WTC11 (cell line): ENCODE results near the gene UNC13C. TPM values are rescaled to one million over a fixed set of nuclear protein-coding genes. Genes with fewer than 3 reads are reported as not detected.

ENCODE experiments used
- ATAC-seq: fragments of 200-7000 bp; cut with Tn5 transposase; 2 replicates; pipeline ENCODE4 v1.10.0; 2021; ENCODE audit warnings: mild to moderate bottlenecking, moderate library complexity
- CTCF ChIA-PET: fragments of 300-600 bp; sonication (Branson Sonifier 250); formaldehyde crosslinking; loops from one replicate; lab custom pipeline; 2021; ENCODE audit warnings: antibody characterized with exemption; lab: Charles Lee
- POLR2A ChIA-PET: fragments of 350-600 bp; sonication (Branson Sonifier 250); formaldehyde crosslinking; loops from one replicate; lab custom pipeline; 2021; ENCODE audit warnings: antibody characterized with exemption; lab: Charles Lee
- DNase-seq: peaks from one replicate; pipeline ENCODE4 v3.0.0; 2021; ENCODE audit warnings: low spot score
- H3K27ac Mint-ChIP-seq: 2 replicates; pipeline ENCODE4 v1.8.0; 2021; ENCODE audit warnings: mixed read lengths
- H3K27me3 Mint-ChIP-seq: 2 replicates; pipeline ENCODE4 v1.8.0; 2021; ENCODE audit warnings: low read depth, mild to moderate bottlenecking, moderate library complexity, mixed read lengths
- H3K36me3 Mint-ChIP-seq: 2 replicates; pipeline ENCODE4 v1.8.0; 2021; ENCODE audit warnings: mixed read lengths
- H3K4me1 Mint-ChIP-seq: 2 replicates; pipeline ENCODE4 v1.8.0; 2022; ENCODE audit warnings: mixed read lengths
- H3K4me3 Mint-ChIP-seq: 2 replicates; pipeline ENCODE4 v1.8.0; 2021; ENCODE audit warnings: mild to moderate bottlenecking, moderate library complexity, mixed read lengths
- H3K9me3 Mint-ChIP-seq: 2 replicates; pipeline ENCODE4 v1.8.0; 2021; ENCODE audit warnings: mixed read lengths
- ATF2 ChIP-seq: sonication (generic); formaldehyde crosslinking; IDR thresholded peaks from 2 replicates; pipeline ENCODE4 v1.8.1; 2022; ENCODE audit warnings: low read depth, missing genetic modification reagents, borderline replicate concordance
- ATF6 ChIP-seq: sonication (generic); formaldehyde crosslinking; IDR thresholded peaks from 2 replicates; pipeline ENCODE4 v1.8.1; 2023; ENCODE audit warnings: mild to moderate bottlenecking, missing genetic modification reagents
- CDX4 ChIP-seq: fragments of 250-450 bp; sonication (Bioruptor Pico); IDR thresholded peaks from 2 replicates; pipeline ENCODE4 v1.9.0; 2021; ENCODE audit warnings: moderate library complexity, mild to moderate bottlenecking, inconsistent platforms, borderline replicate concordance
- CTCF ChIP-seq: fragments of 200-600 bp; IDR thresholded peaks from 2 replicates; pipeline ENCODE4 v1.8.0; 2022; ENCODE audit warnings: antibody characterized with exemption
- ERG ChIP-seq: fragments of 250-450 bp; sonication (Bioruptor Pico); IDR thresholded peaks from 2 replicates; pipeline ENCODE4 v1.8.0; 2021; ENCODE audit warnings: mild to moderate bottlenecking
- ETV6 ChIP-seq: sonication (generic); formaldehyde crosslinking; IDR thresholded peaks from 2 replicates; pipeline ENCODE4 v1.8.1; 2022; ENCODE audit warnings: mild to moderate bottlenecking, missing genetic modification reagents
- FOXP1 ChIP-seq: sonication (generic); formaldehyde crosslinking; IDR thresholded peaks from 2 replicates; pipeline ENCODE4 v1.8.0; 2022; ENCODE audit warnings: missing genetic modification reagents, mild to moderate bottlenecking, moderate library complexity, borderline replicate concordance
- GABPB1 ChIP-seq: sonication (generic); formaldehyde crosslinking; IDR thresholded peaks from 2 replicates; pipeline ENCODE4 v1.8.1; 2023; ENCODE audit warnings: mild to moderate bottlenecking, missing genetic modification reagents
- HMGXB4 ChIP-seq: sonication (generic); formaldehyde crosslinking; IDR thresholded peaks from 2 replicates; pipeline ENCODE4 v1.8.1; 2023; ENCODE audit warnings: mild to moderate bottlenecking, moderate library complexity, missing genetic modification reagents
- MXD4 ChIP-seq: fragments of 250-450 bp; sonication (Bioruptor Pico); IDR thresholded peaks from 2 replicates; pipeline ENCODE4 v1.8.0; 2021; ENCODE audit warnings: mild to moderate bottlenecking, moderate library complexity, borderline replicate concordance
- NR2C2 ChIP-seq: sonication (generic); formaldehyde crosslinking; IDR thresholded peaks from 2 replicates; pipeline ENCODE4 v1.8.0; 2022; ENCODE audit warnings: mild to moderate bottlenecking, missing genetic modification reagents
- OVOL2 ChIP-seq: fragments of 250-450 bp; sonication (Bioruptor Pico); IDR thresholded peaks from 2 replicates; pipeline ENCODE4 v1.9.0; 2021; ENCODE audit warnings: mild to moderate bottlenecking, borderline replicate concordance
- PREB ChIP-seq: sonication (generic); formaldehyde crosslinking; IDR thresholded peaks from 2 replicates; pipeline ENCODE4 v1.8.1; 2022; ENCODE audit warnings: mild to moderate bottlenecking, missing genetic modification reagents, moderate library complexity, borderline replicate concordance
- USF2 ChIP-seq: sonication (generic); formaldehyde crosslinking; IDR thresholded peaks from 2 replicates; pipeline ENCODE4 v1.8.1; 2023; ENCODE audit warnings: mild to moderate bottlenecking, missing genetic modification reagents, moderate library complexity
- ZBTB21 ChIP-seq: sonication (generic); formaldehyde crosslinking; IDR thresholded peaks from 2 replicates; pipeline ENCODE4 v1.8.1; 2023; ENCODE audit warnings: mild to moderate bottlenecking, missing genetic modification reagents, borderline replicate concordance
- ZBTB43 ChIP-seq: sonication (generic); formaldehyde crosslinking; IDR thresholded peaks from 2 replicates; pipeline ENCODE4 v1.8.1; 2023; ENCODE audit warnings: mild to moderate bottlenecking, missing genetic modification reagents
- ZNF121 ChIP-seq: sonication (generic); formaldehyde crosslinking; IDR thresholded peaks from 2 replicates; pipeline ENCODE4 v1.8.0; 2023; ENCODE audit warnings: missing genetic modification reagents
- ZNF219 ChIP-seq: sonication (generic); formaldehyde crosslinking; IDR thresholded peaks from 2 replicates; pipeline ENCODE4 v1.8.0; 2023; ENCODE audit warnings: missing genetic modification reagents, mild to moderate bottlenecking, borderline replicate concordance
- ZNF416 ChIP-seq: fragments of 250-450 bp; sonication (Bioruptor Pico); IDR thresholded peaks from 2 replicates; pipeline ENCODE4 v1.9.0; 2021; ENCODE audit warnings: mild to moderate bottlenecking, inconsistent platforms
- total RNA-seq: library from RNA; stranded (reverse); gene quantifications from 3 replicates; pipeline ENCODE4 v1.2.3, GENCODE V29; 2021

Gene UNC13C
- total RNA-seq, 1 experiment from 2014 or later = 0.07 TPM

GRCh38 chr15:54035616-54036015, 57.4 kb downstream of the UNC13C start (continued):
- TF ChIP-seq PREB (no peak), ZNF416 (CRISPR knock-in tag) (no peak)

- Mint-ChIP-seq H3K27ac (no peak overlapping the region), H3K4me1 (no peaks in the 10 kb centered on the region), H3K36me3 (no peaks in the 10 kb centered on the region), H3K27me3 (no peaks in the 10 kb centered on the region), H3K9me3 (0 out of 2 replicates have a peak, but pooled peaks cover 2% of the 10 kb centered on the region), H3K4me3 (no peak overlapping the region)
- no peak for DNase-seq
- ATAC-seq = no peak
- POLR2A ChIA-PET = no interaction called here
- no peak for TF ChIP-seq ZBTB43 (CRISPR knock-in tag)
- no peak for TF ChIP-seq PREB
- TF ChIP-seq ZBTB21 = no peak
- no peak for TF ChIP-seq MXD4 (CRISPR knock-in tag)
- TF ChIP-seq CDX4 = no peak
- TF ChIP-seq CTCF = no peak
- TF ChIP-seq USF2 = no peak
- TF ChIP-seq ATF6 (CRISPR knock-in tag) = no peak
- TF ChIP-seq ERG (CRISPR knock-in tag) = no peak
- TF ChIP-seq FOXP1 (CRISPR knock-in tag) = no peak
- no peak for TF ChIP-seq GABPB1 (CRISPR knock-in tag)
- TF ChIP-seq ZNF219 = no peak
- no peak for TF ChIP-seq OVOL2 (CRISPR knock-in tag)
- TF ChIP-seq ETV6 = no peak
- no peak for TF ChIP-seq ZNF121 (CRISPR knock-in tag)
- no peak for TF ChIP-seq ATF2 (CRISPR knock-in tag)
- TF ChIP-seq HMGXB4 (CRISPR knock-in tag) = no peak
- TF ChIP-seq NR2C2 (CRISPR knock-in tag) = no peak
- CTCF ChIA-PET = no interaction called here
Observed at GRCh38 chr15:54045397-54045796, 67.2 kb downstream of the UNC13C start.
